Endothelial cell of umbilical vein (primary cell): ENCODE measurements around the gene KIF26B.

Experiments
- EZH2 ChIP-seq: IDR thresholded peaks from 2 replicates; pipeline ENCODE4 v1.6.1; 2012; ENCODE audit warnings: borderline replicate concordance, low read depth, mild to moderate bottlenecking, moderate library complexity, low read length, inconsistent platforms; ENCODE audit not compliant: severe bottlenecking
- GATA2 ChIP-seq: IDR thresholded peaks from 2 replicates; pipeline ENCODE4 v1.7.0; 2011; ENCODE audit warnings: low read depth, mild to moderate bottlenecking, moderate library complexity, mixed read lengths, low read length; ENCODE audit not compliant: insufficient read length, insufficient read depth
- JUN ChIP-seq: IDR thresholded peaks from 2 replicates; pipeline ENCODE4 v1.6.1; 2011; ENCODE audit warnings: borderline replicate concordance, low read depth; ENCODE audit not compliant: insufficient read length, insufficient read depth
- MYC ChIP-seq: IDR thresholded peaks from one replicate; pipeline ENCODE4 v1.6.1; 2011; ENCODE audit warnings: mild to moderate bottlenecking, low read depth, low read length
- POLR2A ChIP-seq: IDR thresholded peaks from 2 replicates; pipeline ENCODE4 v1.6.1; 2012; ENCODE audit warnings: low read depth, mild to moderate bottlenecking, control low read depth, low read length
- POLR2AphosphoS5 ChIP-seq: IDR thresholded peaks from 2 replicates; pipeline ENCODE4 v1.6.1; 2012; ENCODE audit warnings: low read depth, mild to moderate bottlenecking, control low read depth, low read length, moderate library complexity; ENCODE audit not compliant: insufficient read depth
- TF ChIP-seq, protein P1 (sequence below), 2 donors: IDR thresholded peaks; 1 replicate in 1 of 2; 2 replicates in 1 of 2; pipeline ENCODE4 v1.5.1; 2011; ENCODE audit warnings: low read length in 2 of 2, mild to moderate bottlenecking in 2 of 2, moderate library complexity in 2 of 2, control low read depth in 1 of 2, inconsistent platforms in 1 of 2, low read depth in 1 of 2; ENCODE audit not compliant: insufficient read depth in 1 of 2; ENCODE audit errors: extremely low read depth in 1 of 2
- TF ChIP-seq, protein P2 (sequence below): IDR thresholded peaks from 2 replicates; pipeline ENCODE4 v1.6.1; 2011; ENCODE audit not compliant: insufficient read depth, insufficient read length

- TF ChIP-seq, protein P1, sequence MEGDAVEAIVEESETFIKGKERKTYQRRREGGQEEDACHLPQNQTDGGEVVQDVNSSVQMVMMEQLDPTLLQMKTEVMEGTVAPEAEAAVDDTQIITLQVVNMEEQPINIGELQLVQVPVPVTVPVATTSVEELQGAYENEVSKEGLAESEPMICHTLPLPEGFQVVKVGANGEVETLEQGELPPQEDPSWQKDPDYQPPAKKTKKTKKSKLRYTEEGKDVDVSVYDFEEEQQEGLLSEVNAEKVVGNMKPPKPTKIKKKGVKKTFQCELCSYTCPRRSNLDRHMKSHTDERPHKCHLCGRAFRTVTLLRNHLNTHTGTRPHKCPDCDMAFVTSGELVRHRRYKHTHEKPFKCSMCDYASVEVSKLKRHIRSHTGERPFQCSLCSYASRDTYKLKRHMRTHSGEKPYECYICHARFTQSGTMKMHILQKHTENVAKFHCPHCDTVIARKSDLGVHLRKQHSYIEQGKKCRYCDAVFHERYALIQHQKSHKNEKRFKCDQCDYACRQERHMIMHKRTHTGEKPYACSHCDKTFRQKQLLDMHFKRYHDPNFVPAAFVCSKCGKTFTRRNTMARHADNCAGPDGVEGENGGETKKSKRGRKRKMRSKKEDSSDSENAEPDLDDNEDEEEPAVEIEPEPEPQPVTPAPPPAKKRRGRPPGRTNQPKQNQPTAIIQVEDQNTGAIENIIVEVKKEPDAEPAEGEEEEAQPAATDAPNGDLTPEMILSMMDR (IDR thresholded peaks at IDR 0.05; ENCODE audit: extremely low read depth in 1 of 2, insufficient read depth in 1 of 2, low read depth in 1 of 2, low read length in 2 of 2): no peak
- no peak for TF ChIP-seq EZH2
- TF ChIP-seq MYC: no peak
- no peak for TF ChIP-seq POLR2A
- TF ChIP-seq, protein P2, sequence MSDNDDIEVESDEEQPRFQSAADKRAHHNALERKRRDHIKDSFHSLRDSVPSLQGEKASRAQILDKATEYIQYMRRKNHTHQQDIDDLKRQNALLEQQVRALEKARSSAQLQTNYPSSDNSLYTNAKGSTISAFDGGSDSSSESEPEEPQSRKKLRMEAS: no peak
- no peak for TF ChIP-seq POLR2AphosphoS5
- no peak for TF ChIP-seq GATA2
- TF ChIP-seq JUN: no peak
Measured at GRCh38 chr1:245327842-245328241, 173.1 kb downstream of the KIF26B start.
